ENCODE data around the gene HCAR2. TPM values are rescaled to one million over a fixed set of nuclear protein-coding genes. Genes with fewer than 3 reads are reported as not detected.
"Not testable (repeated sequence)": the region's sequence is repeated elsewhere in the genome, so short reads cannot be mapped to it uniquely, and the experiment has no call there.

Gene HCAR2
- total RNA-seq, result 0.27 and 0.29 TPM in 2 replicates

- intact Hi-C loops (cut with micrococcal nuclease), result not testable (repeated sequence)
Observed at GRCh38 chr12:122702890-122703611, at the start of gene HCAR2. Gene HCAR2 (minus strand): TSS chr12:122703357. CDS start chr12:122703283, 74 bp downstream.

- intact Hi-C loops (cut with micrococcal nuclease), result loop anchor here (1.0 to 10.0 kb wide), 12 partner anchors 22 to 668 kb away; partner anchors contain the start of genes ABCB9, CCDC62, DIABLO and HCAR1
Observed at GRCh38 chr12:122752464-122753318, 49.5 kb upstream of the HCAR2 start, which contains the start of gene DENR. Gene DENR (plus strand): TSS chr12:122752824. CDS start chr12:122753702, 878 bp downstream.

- intact Hi-C loops (cut with micrococcal nuclease), result loop anchor here (5.0 to 10.0 kb wide), 2 partner anchors 349 to 666 kb away; no protein-coding TSS in a partner anchor
Observed at GRCh38 chr12:122750781-122751515, 47.8 kb upstream of the HCAR2 start.

- intact Hi-C loops (cut with micrococcal nuclease), result loop anchor here (5.0 to 10.0 kb wide), 2 partner anchors 347 to 665 kb away; no protein-coding TSS in a partner anchor
Observed at GRCh38 chr12:122749569-122750332, 46.6 kb upstream of the HCAR2 start.

- intact Hi-C loops (cut with micrococcal nuclease), result no loop called here
Observed at GRCh38 chr12:122747224-122748135, 44.3 kb upstream of the HCAR2 start.

GRCh38 chr12:122743895-122744525, 40.9 kb upstream of the HCAR2 start:
- intact Hi-C loops (cut with micrococcal nuclease), result no loop called here

GRCh38 chr12:122740351-122740750, 37.2 kb upstream of the HCAR2 start:
- intact Hi-C loops (cut with micrococcal nuclease), result no loop called here

GRCh38 chr12:122738571-122738970, 35.4 kb upstream of the HCAR2 start:
- intact Hi-C loops (cut with micrococcal nuclease), result no loop called here

GRCh38 chr12:122732611-122733010, 29.5 kb upstream of the HCAR2 start:
- intact Hi-C loops (cut with micrococcal nuclease), result loop anchor here (2.0 kb wide), 1 partner anchor 86 kb away; no protein-coding TSS in a partner anchor

GRCh38 chr12:122732170-122732569, 29.0 kb upstream of the HCAR2 start:
- intact Hi-C loops (cut with micrococcal nuclease), result loop anchor here (2.0 kb wide), 1 partner anchor 85 kb away; no protein-coding TSS in a partner anchor

GRCh38 chr12:122730215-122731014, 27.3 kb upstream of the HCAR2 start, which contains the start of gene HCAR1:
Gene HCAR1 (minus strand): TSS chr12:122730844. CDS start chr12:122730339, 505 bp downstream.
- intact Hi-C loops (cut with micrococcal nuclease), result loop anchor here (1.0 kb wide), 1 partner anchor 22 kb away; the partner anchor contains the start of gene DENR

GRCh38 chr12:122729583-122730214, 26.5 kb upstream of the HCAR2 start:
- intact Hi-C loops (cut with micrococcal nuclease), result loop anchor here (1.0 to 5.0 kb wide), 2 partner anchors 23 to 202 kb away; partner anchors contain the start of genes DENR, KNTC1 and RSRC2

- intact Hi-C loops (cut with micrococcal nuclease), result loop anchor here (5.0 kb wide), 1 partner anchor 199 kb away; the partner anchor contains the start of genes KNTC1 and RSRC2
Observed at GRCh38 chr12:122726080-122726558, 23.0 kb upstream of the HCAR2 start.

GRCh38 chr12:122725452-122726079, 22.4 kb upstream of the HCAR2 start:
- intact Hi-C loops (cut with micrococcal nuclease), result loop anchor here (5.0 kb wide), 1 partner anchor 198 kb away; the partner anchor contains the start of genes KNTC1 and RSRC2

- intact Hi-C loops (cut with micrococcal nuclease), result loop anchor here (5.0 kb wide), 1 partner anchor 197 kb away; the partner anchor contains the start of genes KNTC1 and RSRC2
Observed at GRCh38 chr12:122724641-122725243, 21.6 kb upstream of the HCAR2 start.

GRCh38 chr12:122722387-122722786, 19.2 kb upstream of the HCAR2 start:
- intact Hi-C loops (cut with micrococcal nuclease), result no loop called here

Data from T-helper 1 cell treated with Interleukin-12 subunit alpha and Interleukin-12 subunit beta and Interleukin-4 antibody, amounts not matched to agents 30 ng/mL and 1 ng/mL, for 36 hours (primary cell).